Mammary epithelial cell (primary cell): ENCODE data around the gene DIO1.

Source experiments
- CTCF ChIP-seq, 2 donors: IDR thresholded peaks in 1 of 2; conservative IDR thresholded peaks in 1 of 2; 2 replicates each; pipeline ENCODE4 v1.5.1; 2011 to 2012; ENCODE audit warnings: inconsistent platforms in 2 of 2, low read length in 2 of 2, mild to moderate bottlenecking in 2 of 2, control low read depth in 1 of 2, low read depth in 1 of 2; ENCODE audit not compliant: insufficient read depth in 1 of 2; ENCODE audit errors: extremely low read depth in 1 of 2
- EZH2 ChIP-seq: IDR thresholded peaks from 2 replicates; pipeline ENCODE4 v1.6.1; 2012; ENCODE audit warnings: low read length, inconsistent platforms, borderline replicate concordance

GRCh38 chr1:53860967-53861411 lies 33.0 kb upstream of the DIO1 start:
- peak; percentile 72 to 85 for TF ChIP-seq CTCF (conservative IDR thresholded peaks at IDR 0.05 in 1 of 2, IDR thresholded peaks at IDR 0.05 in 1 of 2; ENCODE audit: extremely low read depth in 1 of 2, insufficient read depth in 1 of 2, low read depth in 1 of 2, low read length in 2 of 2)
- TF ChIP-seq EZH2 = no peak
